HepG2 (cell line): ENCODE results near the gene IPCEF1.

Source experiments
- CEBPB ChIP-seq: IDR thresholded peaks from 2 replicates; pipeline ENCODE4 v1.6.1; 2011; ENCODE audit warnings: low read depth, low read length, improper control_type of control experiment, borderline replicate concordance
- POLR2AphosphoS5 ChIP-seq: IDR thresholded peaks from 2 replicates; pipeline ENCODE4 v1.6.1; 2012; ENCODE audit warnings: low read depth, low read length
- ZNF510 ChIP-seq: sonication (generic); formaldehyde crosslinking; IDR thresholded peaks from 2 replicates; pipeline ENCODE4 v1.4.0; 2020; ENCODE audit warnings: low read depth, mild to moderate bottlenecking, missing genetic modification reagents
- TF ChIP-seq, protein P1 (sequence below): sonication (generic); formaldehyde crosslinking; IDR thresholded peaks from 2 replicates; pipeline ENCODE4 v1.5.0; 2020; ENCODE audit warnings: mild to moderate bottlenecking, missing genetic modification reagents, moderate library complexity

GRCh38 chr6:154404791-154405400, 48.3 kb upstream of the IPCEF1 start:
- TF ChIP-seq, protein P1, sequence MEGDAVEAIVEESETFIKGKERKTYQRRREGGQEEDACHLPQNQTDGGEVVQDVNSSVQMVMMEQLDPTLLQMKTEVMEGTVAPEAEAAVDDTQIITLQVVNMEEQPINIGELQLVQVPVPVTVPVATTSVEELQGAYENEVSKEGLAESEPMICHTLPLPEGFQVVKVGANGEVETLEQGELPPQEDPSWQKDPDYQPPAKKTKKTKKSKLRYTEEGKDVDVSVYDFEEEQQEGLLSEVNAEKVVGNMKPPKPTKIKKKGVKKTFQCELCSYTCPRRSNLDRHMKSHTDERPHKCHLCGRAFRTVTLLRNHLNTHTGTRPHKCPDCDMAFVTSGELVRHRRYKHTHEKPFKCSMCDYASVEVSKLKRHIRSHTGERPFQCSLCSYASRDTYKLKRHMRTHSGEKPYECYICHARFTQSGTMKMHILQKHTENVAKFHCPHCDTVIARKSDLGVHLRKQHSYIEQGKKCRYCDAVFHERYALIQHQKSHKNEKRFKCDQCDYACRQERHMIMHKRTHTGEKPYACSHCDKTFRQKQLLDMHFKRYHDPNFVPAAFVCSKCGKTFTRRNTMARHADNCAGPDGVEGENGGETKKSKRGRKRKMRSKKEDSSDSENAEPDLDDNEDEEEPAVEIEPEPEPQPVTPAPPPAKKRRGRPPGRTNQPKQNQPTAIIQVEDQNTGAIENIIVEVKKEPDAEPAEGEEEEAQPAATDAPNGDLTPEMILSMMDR (CRISPR knock-in tag): no peak
- TF ChIP-seq POLR2AphosphoS5 (no peak), ZNF510 (CRISPR knock-in tag) (no peak), CEBPB (no peak)
